PC-3 (cell line): Measurements from ENCODE around the gene C6orf136. TPM values are rescaled to one million over a fixed set of nuclear protein-coding genes. Genes with fewer than 3 reads are reported as not detected.

Experiments
- ATAC-seq: fragments of 200-7000 bp; cut with Tn5 transposase; 2 replicates; pipeline ENCODE4 v1.9.1; 2020; ENCODE audit warnings: mild to moderate bottlenecking, moderate library complexity
- BruUV-seq: library from RNA; stranded (reverse); fragments of 400-500 nt; replicated peaks from 2 replicates; lab custom pipeline; 2021; lab: Mats Ljungman, UMichigan
- CTCF ChIA-PET: fragments of 300-600 bp; sonication (Branson Sonifier 250); formaldehyde crosslinking; loops from one replicate; lab custom pipeline; 2022; ENCODE audit warnings: antibody characterized with exemption; lab: Charles Lee
- POLR2A ChIA-PET: fragments of 300-600 bp; sonication (Branson Sonifier 250); formaldehyde crosslinking; loops from one replicate; lab custom pipeline; 2022; ENCODE audit warnings: antibody characterized with exemption; ENCODE audit not compliant: unreplicated experiment; lab: Charles Lee
- DNase-seq: peaks from one replicate; pipeline ENCODE4 v3.0.0-alpha.2; 2015
- H2AFZ ChIP-seq: fragments of 300-600 bp; sonication (generic); 2 replicates; pipeline ENCODE4 v1.6.0; 2016; ENCODE audit warnings: antibody characterized with exemption, low read length
- H3F3A ChIP-seq: fragments of 300-600 bp; sonication (generic); one replicate; pipeline ENCODE4 v1.6.0; 2017; ENCODE audit warnings: antibody characterized with exemption, low read length, control low read depth, mild to moderate bottlenecking; ENCODE audit not compliant: unreplicated experiment
- H3K27ac ChIP-seq: fragments of 300-600 bp; sonication (generic); 2 replicates; pipeline ENCODE4 v1.5.1; 2016; ENCODE audit warnings: mild to moderate bottlenecking, low read length
- H3K27me3 ChIP-seq: fragments of 300-600 bp; sonication (generic); 2 replicates; pipeline ENCODE4 v1.6.1; 2016; ENCODE audit warnings: low read length, mixed read lengths
- H3K36me3 ChIP-seq: fragments of 300-600 bp; sonication (generic); 2 replicates; pipeline ENCODE4 v1.6.1; 2016; ENCODE audit warnings: low read depth, mixed run types, low read length, mixed read lengths
- H3K4me1 ChIP-seq: fragments of 300-600 bp; sonication (generic); 2 replicates; pipeline ENCODE4 v1.5.1; 2016; ENCODE audit warnings: low read length; ENCODE audit not compliant: insufficient read depth
- H3K4me2 ChIP-seq: fragments of 300-600 bp; sonication (generic); 2 replicates; pipeline ENCODE4 v1.6.0; 2016; ENCODE audit warnings: low read length
- H3K4me3 ChIP-seq: fragments of 300-600 bp; sonication (generic); 2 replicates; pipeline ENCODE4 v1.5.1; 2016; ENCODE audit warnings: mild to moderate bottlenecking, low read length, mixed read lengths
- H3K79me2 ChIP-seq: fragments of 300-600 bp; sonication (generic); 2 replicates; pipeline ENCODE4 v1.6.1; 2017; ENCODE audit warnings: low read length, mixed read lengths
- H3K9ac ChIP-seq: fragments of 300-600 bp; sonication (generic); 2 replicates; pipeline ENCODE4 v1.6.0; 2016; ENCODE audit warnings: mild to moderate bottlenecking, low read length
- H3K9me2 ChIP-seq: fragments of 300-600 bp; sonication (generic); replicated peaks from 2 replicates; pipeline ENCODE4 v1.6.1; 2016; ENCODE audit warnings: mixed run types, low read length, mixed read lengths
- H3K9me3 ChIP-seq: fragments of 300-600 bp; sonication (generic); 2 replicates; pipeline ENCODE4 v1.6.1; 2016; ENCODE audit warnings: low read length, mixed read lengths
- H4K20me1 ChIP-seq: fragments of 300-600 bp; sonication (generic); 2 replicates; pipeline ENCODE4 v1.6.1; 2016; ENCODE audit warnings: low read length, mixed read lengths
- CTCF ChIP-seq: fragments of 300-600 bp; sonication (generic); conservative IDR thresholded peaks from 2 replicates; pipeline ENCODE4 v1.5.1; 2017; ENCODE audit warnings: antibody characterized with exemption, low read depth, mild to moderate bottlenecking, low read length
- EZH2 ChIP-seq: fragments of 300-600 bp; sonication (generic); IDR thresholded peaks from one replicate; pipeline ENCODE4 v1.6.1; 2017; ENCODE audit warnings: antibody characterized with exemption, mild to moderate bottlenecking, low read length; ENCODE audit not compliant: unreplicated experiment
- EZH2phosphoT487 ChIP-seq: fragments of 300-600 bp; sonication (generic); IDR thresholded peaks from 2 replicates; pipeline ENCODE4 v1.6.1; 2018; ENCODE audit warnings: mild to moderate bottlenecking, antibody characterized with exemption, low read length, borderline replicate concordance
- intact Hi-C: fragments of 100-400 bp; cut with micrococcal nuclease; formaldehyde crosslinking; loops from 2 replicates; pipeline ENCODE4 v1.9.0; 2023
- total RNA-seq: library from RNA; depleted of rRNA; stranded (reverse); fragments of >200 nt; gene quantifications from 2 replicates; pipeline ENCODE4 v1.2.3, GENCODE V29; 2014

The C6orf136 gene
- total RNA-seq, 1 experiment from 2014 or later, result 18.7 TPM

GRCh38 chr6:30678964-30679726 is 32.2 kb downstream of the C6orf136 start:
- Histone ChIP-seq H3K79me2 (peaks cover 56% of the 10 kb centered on the region), H3K27me3 (no peaks in the 10 kb centered on the region), H3K9me3 (no peaks in the 10 kb centered on the region), H3K9me2 (no peaks in the 10 kb centered on the region), H3K4me1 (peaks cover 43% of the 10 kb centered on the region), H4K20me1 (no peaks in the 10 kb centered on the region), H3K4me3 (peak overlapping the region; percentile 26; the same call in 1 of the 2 replicates), H3K9ac (no peak overlapping the region), H3F3A (no peaks in the 10 kb centered on the region), H3K36me3 (peaks cover 23% of the 10 kb centered on the region), H3K27ac (no peak overlapping the region), H3K4me2 (peak overlapping the region; percentile 87), H2AFZ (no peak overlapping the region)
- CTCF ChIA-PET, result interaction anchor here (0.5 to 1.2 kb wide), 4 partner anchors 8 to 400 kb away, joined by 3 to 8 read pairs (median 6); no protein-coding TSS in a partner anchor
- intact Hi-C loops, result no loop called here
- no TSS peak for BruUV-seq
- DNase-seq, result peak; percentile 76
- peak; percentile 16 for ATAC-seq
- TF ChIP-seq EZH2 (no peak), CTCF (peak; percentile 97), EZH2phosphoT487 (no peak)
- POLR2A ChIA-PET, result no interaction called here

GRCh38 chr6:30679765-30680535 is 33.0 kb downstream of the C6orf136 start:
- H3K27me3 ChIP-seq, result no peaks in the 10 kb centered on the region
- peak overlapping the region; percentile 26; the same call in 1 of the 2 replicates for H3K4me3 ChIP-seq
- no peak for ATAC-seq
- H3K4me1 ChIP-seq, result peaks cover 46% of the 10 kb centered on the region
- TF ChIP-seq EZH2phosphoT487, result no peak
- TF ChIP-seq EZH2, result no peak
- TF ChIP-seq CTCF, result no peak
- H3K4me2 ChIP-seq, result peak overlapping the region; percentile 87
- no peak overlapping the region for H3K9ac ChIP-seq
- no peak overlapping the region for H2AFZ ChIP-seq
- peaks cover 64% of the 10 kb centered on the region for H3K79me2 ChIP-seq
- BruUV-seq, result no TSS peak
- no peaks in the 10 kb centered on the region for H3K9me2 ChIP-seq
- POLR2A ChIA-PET, result no interaction called here
- H3F3A ChIP-seq, result no peaks in the 10 kb centered on the region
- intact Hi-C loops, result no loop called here
- peaks cover 23% of the 10 kb centered on the region for H3K36me3 ChIP-seq
- CTCF ChIA-PET, result interaction anchor here (0.6 to 1.2 kb wide), 2 partner anchors 15 to 51 kb away, joined by 3 to 8 read pairs; no protein-coding TSS in a partner anchor
- no peaks in the 10 kb centered on the region for H4K20me1 ChIP-seq
- H3K27ac ChIP-seq, result no peak overlapping the region
- DNase-seq, result no peak
- H3K9me3 ChIP-seq, result no peaks in the 10 kb centered on the region
